ENCODE results near the gene SH3RF3.
"Not testable (repeated sequence)": the region's sequence is repeated elsewhere in the genome, so short reads cannot be mapped to it uniquely, and the experiment has no call there.

SH3RF3 gene

GRCh38 chr2:109117181-109117580 lies 11.8 kb upstream of the SH3RF3 start:
- intact Hi-C loops (cut with DNase I), result not testable (repeated sequence)
- DNase-seq, result peak in 1 of 10 donors; percentile 42

- no peak for DNase-seq
- intact Hi-C loops (cut with DNase I), result no loop called here
These were observed 11.2 kb upstream of the SH3RF3 start for GRCh38 chr2:109117780-109118179.

GRCh38 chr2:109118321-109118720 lies 10.7 kb upstream of the SH3RF3 start:
- intact Hi-C loops (cut with DNase I), result no loop called here

GRCh38 chr2:109120166-109120565 lies 8.8 kb upstream of the SH3RF3 start:
- intact Hi-C loops (cut with DNase I), result no loop called here
- DNase-seq, result no peak

More at GRCh38 chr2:109118321-109118720, 10.7 kb upstream of the SH3RF3 start:
- peak in 1 of 10 donors; percentile 34 for DNase-seq

GRCh38 chr2:109120686-109121085 lies 8.3 kb upstream of the SH3RF3 start:
- intact Hi-C loops (cut with DNase I), result not testable (repeated sequence)
- peak in 1 of 10 donors; percentile 54 for DNase-seq

GRCh38 chr2:109123586-109124201 lies 5.3 kb upstream of the SH3RF3 start:
- intact Hi-C loops (cut with DNase I), result no loop called here
- DNase-seq, result peak in 1 of 10 donors; percentile 35

- peak in 1 of 10 donors; percentile 74 for DNase-seq
These were observed 3.9 kb upstream of the SH3RF3 start for GRCh38 chr2:109124982-109125592.

GRCh38 chr2:109125593-109126500 lies 3.2 kb upstream of the SH3RF3 start:
- DNase-seq, result peak in 1 of 10 donors; percentile 46
- intact Hi-C loops (cut with DNase I), result no loop called here

More at GRCh38 chr2:109124982-109125592, 3.9 kb upstream of the SH3RF3 start:
- intact Hi-C loops (cut with DNase I), result no loop called here

GRCh38 chr2:109126501-109126860 lies 2.5 kb upstream of the SH3RF3 start:
- DNase-seq, result no peak
- intact Hi-C loops (cut with DNase I), result no loop called here

GRCh38 chr2:109127556-109127955 lies 1.4 kb upstream of the SH3RF3 start:
- intact Hi-C loops (cut with DNase I), result no loop called here
- DNase-seq, result no peak

- intact Hi-C loops (cut with DNase I), result no loop called here
- peak; percentile 67 to 96 (median 79) for DNase-seq
These were observed 873 bp upstream of the SH3RF3 start for GRCh38 chr2:109128048-109128615.

- DNase-seq, result peak in 2 of 10 donors; percentile 24 to 82
These were observed 433 bp downstream of the SH3RF3 start for GRCh38 chr2:109129356-109129920.

GRCh38 chr2:109129921-109130722 lies 1.1 kb downstream of the SH3RF3 start:
- peak in 3 of 10 donors; percentile 30 to 40 (median 38) for DNase-seq
- intact Hi-C loops (cut with DNase I), result loop anchor here (2.0 kb wide), 1 partner anchor 379 kb away; no protein-coding TSS in a partner anchor

More at GRCh38 chr2:109129356-109129920, 433 bp downstream of the SH3RF3 start:
- intact Hi-C loops (cut with DNase I), result no loop called here

GRCh38 chr2:109130723-109130995 lies 1.7 kb downstream of the SH3RF3 start:
- intact Hi-C loops (cut with DNase I), result loop anchor here (2.0 kb wide), 1 partner anchor 378 kb away; no protein-coding TSS in a partner anchor

GRCh38 chr2:109131777-109132176 lies 2.8 kb downstream of the SH3RF3 start:
- intact Hi-C loops (cut with DNase I), result loop anchor here (2.0 kb wide), 1 partner anchor 377 kb away; no protein-coding TSS in a partner anchor
- no peak for DNase-seq

More at GRCh38 chr2:109130723-109130995, 1.7 kb downstream of the SH3RF3 start:
- no peak for DNase-seq

- DNase-seq, result no peak
- intact Hi-C loops (cut with DNase I), result no loop called here
These were observed 3.6 kb downstream of the SH3RF3 start for GRCh38 chr2:109132626-109133025.

- intact Hi-C loops (cut with DNase I), result no loop called here
- DNase-seq, result no peak
These were observed 4.7 kb downstream of the SH3RF3 start for GRCh38 chr2:109133746-109134145.

- DNase-seq, result no peak
- intact Hi-C loops (cut with DNase I), result no loop called here
These were observed 5.8 kb downstream of the SH3RF3 start for GRCh38 chr2:109134741-109135358.
